Islet precursor cell (in vitro differentiated cells): ENCODE data around the gene RAB5IF.
"Not testable (repeated sequence)": the region's sequence is repeated elsewhere in the genome, so short reads cannot be mapped to it uniquely, and the experiment has no call there.

Experiments
- DNase-seq: peaks from one replicate; pipeline ENCODE4 v3.0.0-alpha.2; 2018

RAB5IF gene

DNA sequence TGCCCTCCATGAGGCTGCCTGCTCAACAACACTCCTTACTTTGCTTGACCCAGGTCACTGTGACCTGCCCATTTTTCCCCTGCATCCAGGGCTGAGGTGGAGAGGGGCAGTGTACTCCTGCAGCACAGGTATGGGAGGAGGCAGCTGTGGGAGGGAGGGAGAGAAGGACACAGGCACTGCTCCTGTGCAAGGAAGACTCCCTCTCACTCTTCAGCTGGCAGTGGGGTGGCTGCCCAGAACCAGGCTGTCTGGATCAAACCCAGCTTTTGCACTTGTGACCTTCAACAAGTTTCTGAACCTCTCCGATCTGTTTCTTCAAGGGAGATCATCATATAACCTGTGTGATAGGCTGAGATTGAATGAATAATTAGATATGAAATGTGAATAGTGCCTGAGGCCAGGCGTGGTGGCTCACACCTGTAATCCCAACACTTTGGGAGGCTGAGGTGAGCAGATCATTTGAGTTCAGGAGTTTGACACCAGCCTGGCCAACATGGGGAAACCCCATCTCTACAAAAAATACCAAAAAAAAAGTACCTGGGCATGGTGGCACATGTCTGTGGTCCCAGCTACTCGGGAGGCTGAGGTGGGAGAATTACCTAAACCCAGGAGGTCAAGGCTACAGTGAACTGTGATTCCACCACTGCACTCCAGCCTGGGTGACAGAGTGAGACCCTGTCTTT lies 18.1 kb upstream of the RAB5IF start:
- DNase-seq: no peak

DNA sequence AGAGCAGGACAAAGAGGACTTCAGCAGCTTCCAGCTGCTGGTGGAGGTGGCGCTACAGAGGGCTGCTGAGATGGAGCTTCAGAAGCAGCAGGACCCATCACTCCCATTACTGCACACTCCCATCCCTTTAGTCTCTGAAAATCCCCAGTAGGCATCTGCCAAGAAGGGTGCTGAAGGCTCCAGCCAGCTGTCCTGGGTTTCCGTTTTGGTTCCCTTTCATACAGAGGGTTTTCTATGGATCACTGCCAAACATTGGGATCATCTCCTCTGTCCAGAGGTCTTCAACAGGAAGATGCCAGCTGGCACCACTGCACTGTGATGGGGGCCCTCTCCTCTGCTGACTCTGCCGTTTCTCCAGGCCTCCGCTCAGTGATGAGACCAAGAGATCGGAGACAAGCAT lies 14.3 kb upstream of the RAB5IF start:
- DNase-seq: no peak

DNA sequence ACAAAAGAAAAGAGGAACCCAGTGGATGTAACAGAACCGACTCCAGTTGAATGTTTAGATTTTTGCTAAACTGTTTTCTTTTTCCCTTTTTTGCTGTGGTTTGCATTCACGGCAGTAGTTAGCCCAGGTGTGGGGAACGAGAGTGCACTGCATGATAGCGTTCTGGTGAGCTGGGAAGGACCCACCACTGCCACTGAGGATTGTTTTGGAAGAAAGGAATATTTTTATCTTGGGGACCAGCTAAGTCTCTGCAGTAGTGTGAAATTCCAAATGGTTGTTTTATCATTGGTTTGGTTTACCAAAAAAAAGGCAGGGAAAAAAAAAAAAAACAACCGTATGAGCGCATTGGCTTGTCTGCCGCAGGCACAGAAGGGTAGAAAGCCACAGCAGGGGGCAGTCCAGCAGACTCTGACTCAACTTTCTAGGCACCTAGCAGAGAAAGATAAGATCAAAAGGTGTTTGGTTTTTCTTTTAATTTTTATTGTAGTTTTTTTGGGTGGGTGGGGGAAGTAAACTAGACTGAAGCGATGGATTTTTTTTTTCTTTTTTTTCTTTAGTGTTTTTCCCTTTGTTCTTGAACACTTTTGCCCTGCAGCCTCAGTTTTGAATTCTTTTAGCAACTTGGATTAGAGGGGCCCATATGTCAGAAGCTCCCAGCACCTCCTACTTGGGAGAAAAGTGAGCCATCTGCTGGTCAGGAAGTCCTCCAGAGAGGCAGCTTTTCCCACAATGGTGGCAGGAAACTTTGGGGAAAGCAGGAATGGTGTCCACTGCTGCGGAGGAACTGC lies 13.5 kb upstream of the RAB5IF start:
- no peak for DNase-seq

DNA sequence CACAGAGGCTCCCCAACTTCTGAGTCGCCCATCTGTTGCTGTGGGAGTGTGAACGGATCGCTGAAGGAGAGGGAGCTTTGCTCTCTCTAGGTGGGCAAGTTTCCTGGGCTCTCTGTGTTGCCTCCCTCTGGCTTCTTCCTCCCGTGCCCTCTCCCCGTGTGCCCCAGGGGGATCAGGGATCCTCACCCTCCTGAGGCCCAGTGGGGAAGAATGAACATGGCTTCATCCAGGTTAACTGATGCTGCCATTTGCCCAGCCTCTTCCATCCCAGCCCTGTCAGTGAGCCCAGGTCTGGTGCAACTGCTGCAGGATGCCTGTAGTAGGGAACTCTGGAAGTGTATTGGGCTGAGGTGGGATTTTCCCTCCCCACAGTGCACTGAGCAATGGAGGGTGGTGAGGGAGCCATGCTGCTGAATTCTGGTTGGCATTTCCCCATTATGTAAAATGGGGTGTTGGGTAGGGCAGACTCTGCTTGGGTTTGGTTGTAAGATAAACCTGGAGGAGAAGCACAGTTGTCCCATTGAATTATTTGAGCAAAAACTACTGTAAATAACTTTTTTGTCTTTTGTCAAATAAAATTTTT lies 12.1 kb upstream of the RAB5IF start:
- no peak for DNase-seq

DNA sequence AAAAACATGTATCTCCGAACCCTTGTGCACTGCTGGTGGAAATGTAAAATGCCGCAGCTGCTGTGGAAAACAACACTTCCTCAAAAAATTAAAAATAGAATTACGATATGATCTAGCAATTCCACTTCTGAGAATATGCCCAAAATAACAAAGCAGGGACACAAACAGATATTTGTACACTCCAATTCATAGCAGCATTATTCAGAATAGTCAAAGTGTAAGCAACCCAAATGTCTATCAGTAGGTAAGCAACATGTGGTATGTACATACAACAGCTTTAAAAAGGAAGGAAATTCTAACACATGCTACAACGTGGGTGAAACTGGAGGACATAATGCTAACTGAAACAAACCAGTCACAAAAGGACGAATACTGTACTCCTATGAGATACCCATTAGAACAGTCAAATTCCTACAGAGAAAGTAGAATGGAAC lies 5.7 kb upstream of the RAB5IF start:
- DNase-seq: no peak

DNA sequence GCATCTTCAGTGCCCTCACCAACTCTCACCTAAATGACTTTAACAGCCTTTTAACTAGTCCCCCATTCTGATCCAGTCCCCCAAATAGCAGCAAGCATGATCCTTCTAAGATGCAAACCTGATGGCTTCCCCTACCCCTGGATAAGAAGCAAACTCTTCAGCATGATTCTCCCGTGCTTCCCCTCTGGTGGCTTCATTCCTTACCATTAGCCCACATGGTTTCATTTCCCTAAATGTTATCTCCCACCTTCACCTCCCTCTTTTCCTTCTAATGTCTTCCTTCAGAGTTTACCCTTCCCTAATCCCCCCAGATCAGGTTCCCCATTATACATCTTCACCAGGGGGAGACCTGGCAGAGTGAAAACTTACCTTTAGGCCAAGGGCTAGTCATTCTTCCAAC lies 4.0 kb upstream of the RAB5IF start:
- DNase-seq: no peak

DNA sequence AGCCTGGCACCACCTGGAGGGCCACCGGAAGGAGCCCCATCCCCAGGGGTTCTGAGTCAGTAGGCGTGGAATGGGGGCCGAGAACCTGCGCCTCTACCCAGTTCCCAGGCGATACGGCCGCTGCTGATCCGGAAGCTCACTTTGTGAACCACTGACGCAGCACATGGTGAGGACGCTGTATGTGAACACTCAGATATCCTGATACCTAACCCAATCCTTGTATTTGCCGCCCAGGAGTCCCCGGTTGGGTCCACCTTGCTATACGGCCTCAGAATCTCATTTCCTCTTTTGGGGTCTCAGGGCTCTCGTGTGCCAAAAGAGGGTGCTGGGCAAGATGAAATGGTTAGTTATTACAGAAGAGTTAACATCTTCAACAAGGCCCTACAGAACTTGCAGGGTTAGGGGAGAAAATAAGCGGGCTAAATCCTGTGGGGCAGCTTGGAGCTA lies 604 bp upstream of the RAB5IF start:
- DNase-seq: no peak

DNA sequence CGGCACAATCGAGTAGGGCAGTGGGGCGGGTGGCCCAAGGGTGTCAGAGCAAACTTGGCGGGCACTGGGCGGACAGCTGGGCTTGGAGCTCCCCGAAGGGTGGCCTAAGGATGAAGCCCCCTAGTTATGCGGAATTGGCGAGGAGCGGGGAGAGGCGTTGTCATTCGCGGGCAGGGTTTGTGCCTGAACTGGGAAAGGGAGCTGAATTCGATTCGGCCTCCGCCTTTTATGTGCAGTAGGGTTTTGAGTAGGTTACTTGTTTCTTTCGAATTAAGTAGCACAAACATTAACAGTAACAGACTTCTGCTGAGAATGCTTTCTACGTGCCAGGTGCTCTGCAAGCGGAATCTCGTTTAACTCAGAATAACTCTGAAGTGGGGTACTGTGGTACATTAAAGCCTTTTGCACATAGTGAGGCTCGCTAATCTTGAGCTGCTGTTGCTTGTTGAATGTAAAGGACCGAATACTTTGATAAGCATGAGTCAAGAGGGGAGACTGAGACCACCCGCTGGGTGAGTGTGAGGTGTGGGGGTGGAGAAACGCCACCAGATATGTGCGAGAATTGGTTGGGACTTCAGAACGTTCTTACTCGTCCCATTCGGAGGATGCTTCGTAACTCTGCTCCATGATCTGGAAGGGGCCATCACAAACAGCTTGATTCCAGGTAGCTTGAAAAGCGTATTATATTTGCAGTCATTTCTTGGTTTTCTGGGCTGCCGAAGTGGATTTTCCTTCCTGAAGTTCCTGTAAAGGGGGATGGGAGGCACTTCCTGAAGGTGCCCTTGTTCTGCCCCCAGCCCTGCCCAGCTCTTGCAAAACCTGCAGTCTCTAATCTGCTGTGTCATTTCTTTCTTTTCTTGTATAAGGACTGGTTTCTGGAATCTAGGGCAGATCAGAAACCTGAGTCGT lies 833 bp downstream of the RAB5IF start:
- DNase-seq: no peak

DNA sequence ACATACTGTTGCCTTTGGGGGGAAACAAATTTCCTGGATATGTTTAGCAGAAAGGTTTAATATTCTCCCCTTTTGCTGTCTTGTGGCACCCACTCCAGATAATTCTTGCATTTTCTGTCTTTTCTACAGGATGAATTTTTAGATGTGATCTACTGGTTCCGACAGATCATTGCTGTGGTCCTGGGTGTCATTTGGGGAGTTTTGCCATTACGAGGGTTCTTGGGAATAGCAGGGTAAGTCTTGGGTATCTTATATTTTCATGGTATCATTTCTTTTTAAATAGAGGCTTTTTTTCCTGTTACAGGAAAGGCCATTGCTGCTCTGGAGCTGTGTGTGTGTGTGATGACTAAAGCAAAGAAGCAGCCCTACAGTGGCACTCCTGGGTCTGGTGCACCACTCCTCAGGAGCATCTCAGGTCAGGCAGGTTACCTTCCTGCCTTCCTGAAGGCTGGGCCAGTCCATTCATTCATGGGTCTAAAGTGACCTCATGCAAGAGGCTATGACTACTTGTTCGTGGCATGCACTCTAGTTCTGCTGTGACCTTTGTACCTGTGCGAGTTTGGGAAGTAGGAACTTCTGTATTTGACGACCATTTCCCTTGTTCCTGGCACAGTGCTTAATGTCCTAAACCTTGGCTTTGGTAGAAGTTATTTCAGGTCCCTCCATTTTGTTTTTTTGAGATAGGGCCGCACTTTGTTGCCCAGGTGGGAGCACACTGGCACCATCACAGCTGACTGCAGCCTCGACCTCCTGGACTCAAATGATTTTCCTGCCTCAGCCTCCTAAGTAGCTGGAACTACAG lies 2.2 kb downstream of the RAB5IF start:
- DNase-seq: peak; percentile 79

DNA sequence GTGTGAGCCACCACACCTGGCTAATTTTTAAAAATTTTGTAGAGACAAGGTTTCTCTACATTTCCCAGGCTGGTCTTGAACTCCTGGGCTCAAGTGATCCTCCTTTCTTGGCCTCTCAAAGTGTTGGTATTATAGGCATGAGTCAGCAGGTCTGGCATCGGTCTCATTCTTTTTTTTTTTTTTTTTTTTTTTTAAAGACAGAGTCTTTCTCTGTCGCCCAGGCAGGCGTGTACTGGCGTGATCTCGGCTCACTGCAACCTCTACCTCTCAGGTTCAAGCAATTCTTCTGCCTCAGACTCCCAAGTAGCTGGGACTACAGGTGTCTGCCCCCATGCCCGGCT lies 2.8 kb downstream of the RAB5IF start:
- DNase-seq: not testable (repeated sequence)

DNA sequence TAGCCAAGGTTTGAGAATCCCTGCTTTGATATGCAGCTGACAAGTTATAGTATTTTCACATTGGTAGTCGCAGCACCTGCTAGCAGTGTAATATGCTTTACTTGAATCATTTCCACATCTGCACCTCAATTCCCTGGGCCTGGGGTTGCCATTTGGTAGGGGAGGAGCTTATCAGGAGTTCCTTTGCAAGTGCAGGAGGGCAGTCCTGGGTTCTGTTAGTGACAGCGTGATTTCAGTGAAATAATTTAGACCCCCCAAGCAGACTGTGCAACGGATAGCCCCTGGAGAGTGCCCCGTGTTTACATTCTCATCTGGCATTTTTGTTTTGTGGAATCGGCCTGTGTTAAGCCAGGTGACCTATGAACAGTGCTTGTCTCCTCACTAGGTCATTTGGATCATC lies 6.0 kb downstream of the RAB5IF start:
- no peak for DNase-seq

DNA sequence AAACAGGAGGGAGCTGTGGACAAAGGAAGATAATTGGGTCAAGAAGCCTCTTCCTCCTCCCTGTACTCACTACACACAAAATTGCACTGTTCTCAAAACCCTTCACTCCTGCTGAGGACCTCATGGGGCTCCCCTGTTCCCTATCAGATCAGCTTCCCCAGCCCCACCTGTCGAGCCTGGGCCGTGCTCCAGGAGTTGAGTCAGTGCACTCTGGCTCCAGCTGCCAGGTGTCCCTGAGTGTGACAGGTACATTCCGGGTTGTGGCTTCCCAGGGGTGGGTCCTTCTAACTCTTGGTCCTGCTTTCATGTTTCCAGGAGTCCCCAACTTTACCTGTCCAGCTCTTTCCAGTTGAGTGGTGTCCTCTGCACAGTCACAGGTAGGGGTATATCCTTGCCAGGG lies 8.4 kb downstream of the RAB5IF start:
- DNase-seq: no peak

DNA sequence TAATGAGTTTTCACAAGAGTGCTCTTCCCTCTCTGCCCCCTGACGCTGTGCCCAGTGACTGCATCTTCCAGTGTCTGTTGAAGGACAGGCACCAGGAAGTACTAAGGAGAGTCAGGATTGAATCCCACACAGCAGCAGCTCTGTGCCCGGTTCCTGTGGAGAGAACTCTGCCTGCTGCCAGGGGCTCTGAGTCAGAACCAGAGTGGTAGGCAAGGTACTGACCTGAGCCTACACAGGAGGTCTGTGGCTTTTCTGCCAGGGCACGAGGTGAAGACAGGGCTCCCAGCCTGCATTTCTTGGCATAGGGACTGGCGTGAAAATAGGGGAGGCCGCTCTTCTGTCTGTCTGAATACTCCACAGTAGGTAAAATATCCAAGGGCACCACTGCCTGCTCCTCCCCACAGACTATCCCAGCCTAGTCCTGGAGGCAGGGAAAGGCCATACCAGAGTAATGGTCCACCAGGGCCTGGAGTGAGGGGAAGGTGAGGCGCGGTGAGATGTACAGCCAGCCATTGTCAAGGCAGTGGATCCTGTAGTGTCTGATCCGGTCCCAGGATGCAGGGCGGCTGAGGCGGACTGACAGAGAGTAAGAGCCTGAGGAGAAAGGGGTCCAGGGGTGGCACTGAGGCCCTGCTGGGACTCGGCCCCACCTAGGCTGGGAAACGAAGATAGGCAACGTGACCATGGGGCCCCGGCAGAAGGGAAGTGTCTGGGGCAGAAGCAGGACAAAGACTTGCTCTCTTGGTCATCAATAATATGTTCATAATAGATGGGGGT lies 9.4 kb downstream of the RAB5IF start:
- no peak for DNase-seq

DNA sequence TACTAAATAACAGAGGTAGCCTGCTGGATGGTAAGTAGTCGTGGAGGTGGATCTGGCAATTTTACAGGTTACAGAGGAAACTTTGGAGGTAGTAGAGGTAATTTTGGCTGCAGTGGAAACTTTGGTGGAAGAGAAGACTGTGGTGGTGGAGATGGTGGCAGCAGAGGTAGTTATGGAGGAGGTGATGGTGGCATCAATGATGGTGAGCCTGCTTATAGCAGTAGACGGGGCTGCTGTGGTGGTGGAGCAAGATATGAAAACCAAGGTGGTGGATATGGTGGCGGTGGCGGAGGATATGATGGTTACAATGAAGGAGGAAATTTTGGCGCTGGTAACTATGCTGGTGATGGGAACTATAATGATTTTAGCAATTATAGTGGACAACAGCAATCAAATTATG lies 15.3 kb downstream of the RAB5IF start:
- DNase-seq: no peak

DNA sequence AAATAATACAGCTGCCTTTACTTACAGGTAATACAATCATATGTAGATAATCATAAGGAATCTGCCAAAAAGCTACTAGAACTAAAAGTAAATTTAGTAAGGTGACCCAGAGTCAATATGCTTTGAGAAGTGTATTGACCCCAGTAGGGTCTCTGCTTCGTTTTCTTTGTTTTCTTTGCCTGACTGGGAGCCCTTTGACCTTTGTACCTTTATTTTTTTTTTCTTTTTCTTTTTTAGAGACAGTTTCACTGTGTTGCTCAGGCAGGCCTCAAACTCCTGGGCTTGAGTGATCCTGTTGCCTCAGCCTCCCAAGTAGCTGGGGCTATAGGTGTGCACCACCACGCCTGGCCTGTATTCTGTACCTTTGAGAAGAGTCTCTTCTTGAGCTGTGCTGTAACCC lies 17.9 kb downstream of the RAB5IF start:
- DNase-seq: no peak

DNA sequence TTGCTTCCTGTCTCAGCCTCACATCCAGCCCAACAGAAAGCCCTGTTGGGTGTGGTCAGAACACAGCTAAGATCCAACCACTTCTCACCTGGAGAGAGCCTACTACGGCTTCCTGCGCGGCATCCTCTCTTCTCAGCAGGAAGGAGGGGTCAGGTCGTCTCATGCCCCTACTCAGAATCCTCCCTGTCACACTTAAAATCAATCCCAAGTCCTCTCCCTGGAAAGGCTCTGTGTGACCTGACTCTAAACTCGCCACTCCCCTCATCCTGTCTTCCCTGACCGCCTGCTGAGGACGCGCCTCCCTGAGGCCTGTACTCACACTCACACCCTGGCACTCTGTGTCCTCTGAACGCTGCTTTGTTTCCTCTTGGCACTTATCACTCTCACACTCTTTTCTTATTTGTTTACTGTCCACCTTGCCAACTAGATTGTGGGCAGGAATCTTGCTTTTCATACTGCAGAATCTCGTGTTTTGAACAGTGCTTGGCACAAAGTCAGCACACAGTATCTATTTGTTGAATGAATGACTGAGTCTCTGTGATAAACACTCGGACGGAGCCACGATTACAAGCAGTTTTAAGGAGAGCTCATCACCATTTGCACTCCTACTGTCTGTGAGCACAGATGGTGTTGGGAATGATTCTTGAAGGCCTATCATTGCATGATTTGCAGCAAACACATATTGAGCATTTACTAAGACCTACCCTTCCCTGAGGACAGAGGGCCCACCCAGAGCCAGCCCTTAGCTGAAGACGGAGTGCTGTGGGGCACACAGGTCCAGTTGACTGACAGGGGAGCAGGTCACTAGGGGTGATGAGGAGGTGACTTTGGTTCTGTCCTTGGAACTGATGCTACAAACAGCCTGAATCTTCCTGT lies 18.7 kb downstream of the RAB5IF start:
- DNase-seq: peak; percentile 63

DNA sequence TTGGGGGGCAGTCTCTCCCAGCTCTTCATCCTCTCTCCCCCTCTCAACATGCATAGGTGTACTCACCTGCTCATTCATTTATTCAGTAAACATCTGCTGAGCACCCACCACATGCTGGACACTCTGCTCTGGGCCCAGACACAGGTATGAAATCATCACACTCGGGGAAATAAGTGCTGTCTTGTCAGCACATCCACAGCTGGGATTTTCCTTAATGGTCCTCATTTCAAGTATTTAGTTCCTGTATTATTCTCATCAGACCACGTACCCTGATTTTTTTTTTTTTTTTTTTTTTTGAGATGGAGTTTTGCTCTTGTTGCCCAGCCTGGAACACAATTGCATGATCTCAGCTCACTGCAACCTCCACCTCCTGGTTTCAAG lies 19.4 kb downstream of the RAB5IF start:
- DNase-seq: no peak

DNA sequence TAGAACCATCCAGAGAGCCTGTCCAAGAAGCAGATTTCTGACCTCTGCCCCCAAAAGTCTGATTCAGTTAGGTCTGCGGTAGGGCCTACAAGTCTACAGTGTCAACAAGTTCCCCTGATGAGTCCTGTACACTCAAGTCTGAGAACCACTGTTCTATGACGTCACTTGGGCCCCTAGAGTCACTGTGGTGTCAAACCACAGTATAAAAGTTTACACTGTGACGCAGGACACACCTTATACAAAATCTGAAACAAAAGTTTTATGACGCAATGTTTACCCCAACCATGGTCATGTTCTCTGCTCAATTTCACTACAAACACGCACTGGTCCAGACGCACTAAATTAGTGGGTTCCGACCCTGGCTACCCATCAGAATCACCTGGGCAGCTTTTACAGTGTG lies 22.5 kb downstream of the RAB5IF start:
- no peak for DNase-seq

DNA sequence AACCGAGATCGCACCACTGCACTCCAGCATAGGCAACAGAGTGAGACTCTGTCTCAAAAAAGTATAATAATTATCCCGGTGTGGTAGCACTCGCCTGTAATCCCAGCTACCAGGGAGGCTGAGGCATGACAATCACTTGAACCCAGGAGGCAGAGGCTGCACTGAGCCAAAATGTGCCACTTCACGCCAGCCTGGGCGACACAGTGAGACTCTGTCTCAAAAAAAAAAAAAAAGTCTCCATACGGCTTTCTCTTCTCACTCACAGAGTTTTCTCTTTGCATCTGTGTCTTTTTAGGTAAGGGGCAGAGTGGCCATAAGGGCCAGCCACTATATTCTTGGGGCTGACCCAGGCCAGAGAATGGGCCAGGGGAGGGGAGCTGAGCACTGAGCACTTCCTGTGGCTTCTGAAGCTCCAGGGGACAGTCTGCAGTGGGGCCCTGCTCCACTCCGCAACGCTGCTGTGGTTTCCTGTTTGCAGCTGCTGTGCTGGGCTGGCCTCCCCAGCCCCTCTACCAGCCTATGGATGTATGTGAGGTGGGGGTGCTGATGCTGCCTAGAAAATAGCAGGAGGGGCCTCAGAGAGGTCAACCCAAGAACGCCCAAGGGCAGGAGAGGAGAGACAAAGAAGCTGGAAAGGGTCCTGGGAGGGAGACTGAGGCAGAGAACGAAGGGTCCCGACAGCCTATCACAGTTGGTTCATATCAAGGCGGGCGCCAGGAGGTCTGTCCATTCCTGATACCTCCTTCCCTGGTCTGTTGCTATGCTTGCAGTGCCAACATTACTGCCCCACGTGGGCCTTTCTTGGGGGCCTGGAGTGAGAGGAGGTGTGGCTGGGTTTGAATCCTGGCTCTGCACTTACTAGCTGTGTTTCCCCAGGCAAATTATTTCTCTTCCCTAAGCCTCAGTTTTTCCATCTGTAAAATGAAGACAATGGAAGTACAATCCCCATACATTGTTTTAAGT lies 24.4 kb downstream of the RAB5IF start:
- no peak for DNase-seq
